Left lung (tissue), 14 donors: ENCODE data around the gene SNX21. TPM values are rescaled to one million over a fixed set of nuclear protein-coding genes. Genes with fewer than 3 reads are reported as not detected.

Experiments
- ATAC-seq: fragments of 200-7000 bp; cut with Tn5 transposase; one replicate; pipeline ENCODE4 v1.9.1; 2020; ENCODE audit warnings: moderate library complexity
- DNase-seq, 4 donors: peaks; one replicate each; pipeline ENCODE4 v3.0.0-alpha.2; 2013 to 2020
- H3K27ac ChIP-seq, 2 donors: fragments of 200-600 bp; sonication (generic) in 1 of 2; one replicate each; pipeline versions ENCODE4 v1.5.0 to v1.8.0; 2020 to 2021
- H3K27me3 ChIP-seq, 2 donors: fragments of 200-600 bp; sonication (generic) in 1 of 2; one replicate each; pipeline versions ENCODE4 v1.5.0 to v1.8.0; 2020 to 2021
- H3K36me3 ChIP-seq, 2 donors: fragments of 200-600 bp; sonication (generic) in 1 of 2; one replicate each; pipeline versions ENCODE4 v1.5.0 to v1.8.0; 2020 to 2021
- H3K4me1 ChIP-seq, 2 donors: fragments of 200-600 bp; one replicate each; pipeline ENCODE4 v1.8.0; 2021
- H3K4me3 ChIP-seq, 2 donors: fragments of 200-600 bp; sonication (generic) in 1 of 2; one replicate each; pipeline versions ENCODE4 v1.5.0 to v1.8.0; 2020 to 2021; ENCODE audit warnings: mild to moderate bottlenecking in 1 of 2
- H3K9me3 ChIP-seq, 2 donors: fragments of 200-600 bp; sonication (generic) in 1 of 2; one replicate each; pipeline versions ENCODE4 v1.5.0 to v1.8.0; 2020 to 2021
- intact Hi-C, 2 donors: fragments of 100-400 bp; cut with DNase I; formaldehyde crosslinking; loops; one replicate each; pipeline versions ENCODE4 v1.11.2 to v1.14.2; 2022
- long read RNA-seq, 12 donors: library from polyadenylated mRNA in 2 of 12; unstranded in 2 of 12; transcript quantifications; one replicate each; pipeline ENCODE4 v2.0.0 and lab custom pipeline, GENCODE V29; 2019 to 2026
- polyA plus RNA-seq, 6 donors: library from polyadenylated mRNA; unstranded; fragments of 120-200 nt; gene quantifications; one replicate each; pipeline ENCODE4 v1.2.1, GENCODE V29; 2013; ENCODE audit not compliant: insufficient read length in 6 of 6
- total RNA-seq, 2 donors: library from RNA; stranded (reverse); fragmentation: NEBNext Ultra II Directional; extraction: Animal tissue kit (Norgen Biotek cat#: 25700); gene quantifications; one replicate each; pipeline ENCODE4 v1.2.1, GENCODE V29; 2021
- TF ChIP-seq, protein P1 (sequence below), 2 donors: fragments of 200-600 bp; sonication (generic) in 1 of 2; IDR thresholded peaks; one replicate each; pipeline versions ENCODE4 v1.5.0 to v1.8.0; 2021; ENCODE audit warnings: antibody characterized with exemption in 2 of 2
- donor health status: DM: no; HTN: yes; CAD: no.
- donor health status: DM: no; HTN: no; CAD: no.

The SNX21 gene, protein sequence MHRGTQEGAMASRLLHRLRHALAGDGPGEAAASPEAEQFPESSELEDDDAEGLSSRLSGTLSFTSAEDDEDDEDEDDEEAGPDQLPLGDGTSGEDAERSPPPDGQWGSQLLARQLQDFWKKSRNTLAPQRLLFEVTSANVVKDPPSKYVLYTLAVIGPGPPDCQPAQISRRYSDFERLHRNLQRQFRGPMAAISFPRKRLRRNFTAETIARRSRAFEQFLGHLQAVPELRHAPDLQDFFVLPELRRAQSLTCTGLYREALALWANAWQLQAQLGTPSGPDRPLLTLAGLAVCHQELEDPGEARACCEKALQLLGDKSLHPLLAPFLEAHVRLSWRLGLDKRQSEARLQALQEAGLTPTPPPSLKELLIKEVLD
- total RNA-seq: 10 to 100 TPM; 23.9 to 26.3 TPM
- polyA plus RNA-seq: 10 to 100 TPM; 14.5 to 22.4 (median 17.8) TPM
- long read RNA-seq, donor 1, partial matches to known transcripts: 0 of 5 reads
- long read RNA-seq, donor 1, other reads (novel, unspliced or antisense): 0 of 5 reads
- long read RNA-seq, donor 2, partial matches to known transcripts: 5 of 13 reads
- long read RNA-seq, donor 2, other reads (novel, unspliced or antisense): 8 of 13 reads
- long read RNA-seq, donor 3, partial matches to known transcripts: 0 of 13 reads
- long read RNA-seq, donor 3, other reads (novel, unspliced or antisense): 9 of 13 reads
- long read RNA-seq, donor 4, partial matches to known transcripts: 0 of 12 reads
- long read RNA-seq, donor 4, other reads (novel, unspliced or antisense): 5 of 12 reads
- long read RNA-seq, donor 5, partial matches to known transcripts: 0 of 5 reads
- long read RNA-seq, donor 5, other reads (novel, unspliced or antisense): 0 of 5 reads
- long read RNA-seq, donor 6, partial matches to known transcripts: 0 of 3 reads
- long read RNA-seq, donor 6, other reads (novel, unspliced or antisense): 0 of 3 reads
- long read RNA-seq, donor 7, partial matches to known transcripts: 0 of 4 reads
- long read RNA-seq, donor 7, other reads (novel, unspliced or antisense): 0 of 4 reads
- long read RNA-seq, donor 8, partial matches to known transcripts: 0 of 5 reads
- long read RNA-seq, donor 8, other reads (novel, unspliced or antisense): 0 of 5 reads
- long read RNA-seq, donor 9: 0 reads
- long read RNA-seq, donor 10, transcript SNX21-212 (4 exons, 1,607 nt): major isoform, 9 of 36 reads
- long read RNA-seq, donor 10, transcript SNX21-204 (3 exons, 1,824 nt): major isoform, 9 of 36 reads
- long read RNA-seq, donor 10, partial matches to known transcripts: 3 of 36 reads
- long read RNA-seq, donor 10, other reads (novel, unspliced or antisense): 10 of 36 reads
- long read RNA-seq, donor 11, partial matches to known transcripts: 70 of 74 reads
- long read RNA-seq, donor 11, other reads (novel, unspliced or antisense): 0 of 74 reads
- long read RNA-seq, donor 12, partial matches to known transcripts: 0 of 3 reads
- long read RNA-seq, donor 12, other reads (novel, unspliced or antisense): 0 of 3 reads

DNA sequence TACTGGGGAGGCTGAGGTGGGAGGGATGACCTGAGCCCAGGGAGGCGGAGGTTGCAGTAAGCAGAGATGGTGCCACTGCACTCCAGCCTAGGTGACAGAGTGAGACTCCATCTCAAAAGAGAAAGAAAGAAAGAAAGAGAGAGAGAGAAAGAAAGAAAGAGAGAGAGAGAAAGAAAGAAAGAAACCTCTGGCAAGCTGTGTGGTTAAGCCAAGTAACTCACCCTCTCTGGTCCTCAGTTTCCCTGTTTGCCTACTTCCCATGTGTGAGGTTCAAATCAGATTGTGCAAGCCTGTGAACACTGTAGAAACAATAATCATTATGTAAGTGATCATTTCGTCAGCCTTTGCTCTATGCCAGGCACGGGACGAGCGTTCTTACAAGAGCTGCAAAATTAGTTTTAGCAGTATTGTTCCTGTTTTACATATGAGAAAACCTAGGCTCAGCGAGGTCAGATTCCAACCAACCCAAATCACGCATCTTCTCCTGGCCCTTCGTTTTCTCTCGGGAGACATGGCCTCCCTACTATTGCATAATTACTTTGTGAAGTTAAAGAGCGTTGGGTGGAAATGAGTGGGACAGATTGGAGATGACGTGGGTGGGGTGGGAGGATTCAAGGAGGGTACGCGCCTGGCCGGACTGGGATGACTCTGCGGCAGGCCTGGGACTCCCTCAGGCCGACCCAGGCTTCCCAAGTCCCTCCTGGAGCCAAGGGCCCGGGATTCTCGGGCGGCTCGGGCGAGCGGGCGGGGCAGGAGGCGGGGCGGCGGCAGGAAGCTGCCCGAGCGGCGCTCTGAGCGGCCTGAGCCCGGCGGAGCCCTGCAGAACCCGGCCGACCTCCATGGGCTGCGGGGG is at the start of gene SNX21:
Gene SNX21 (plus strand): TSS at position 770 of the 853 bp plus-strand sequence. CDS start 121 bp downstream, outside the sequence.
- Histone ChIP-seq H3K27me3 (no peaks in the 10 kb centered on the region), H3K36me3 (peaks cover 0 to 4% of the 10 kb centered on the region in 2 donors), H3K27ac (peak within 1 kb of the TSS; percentile 88 to 93), H3K4me3 (peak within 1 kb of the TSS; percentile 66 to 73), H3K4me1 (peaks cover 20 to 47% of the 10 kb centered on the region in 2 donors), H3K9me3 (no peaks in the 10 kb centered on the region)
- ATAC-seq (peak; percentile 91), DNase-seq (peak; percentile 85 to 94 (median 89))
- intact Hi-C loops: no loop called here
- TF ChIP-seq, protein P1, sequence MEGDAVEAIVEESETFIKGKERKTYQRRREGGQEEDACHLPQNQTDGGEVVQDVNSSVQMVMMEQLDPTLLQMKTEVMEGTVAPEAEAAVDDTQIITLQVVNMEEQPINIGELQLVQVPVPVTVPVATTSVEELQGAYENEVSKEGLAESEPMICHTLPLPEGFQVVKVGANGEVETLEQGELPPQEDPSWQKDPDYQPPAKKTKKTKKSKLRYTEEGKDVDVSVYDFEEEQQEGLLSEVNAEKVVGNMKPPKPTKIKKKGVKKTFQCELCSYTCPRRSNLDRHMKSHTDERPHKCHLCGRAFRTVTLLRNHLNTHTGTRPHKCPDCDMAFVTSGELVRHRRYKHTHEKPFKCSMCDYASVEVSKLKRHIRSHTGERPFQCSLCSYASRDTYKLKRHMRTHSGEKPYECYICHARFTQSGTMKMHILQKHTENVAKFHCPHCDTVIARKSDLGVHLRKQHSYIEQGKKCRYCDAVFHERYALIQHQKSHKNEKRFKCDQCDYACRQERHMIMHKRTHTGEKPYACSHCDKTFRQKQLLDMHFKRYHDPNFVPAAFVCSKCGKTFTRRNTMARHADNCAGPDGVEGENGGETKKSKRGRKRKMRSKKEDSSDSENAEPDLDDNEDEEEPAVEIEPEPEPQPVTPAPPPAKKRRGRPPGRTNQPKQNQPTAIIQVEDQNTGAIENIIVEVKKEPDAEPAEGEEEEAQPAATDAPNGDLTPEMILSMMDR (IDR thresholded peaks at IDR 0.05): no peak

DNA sequence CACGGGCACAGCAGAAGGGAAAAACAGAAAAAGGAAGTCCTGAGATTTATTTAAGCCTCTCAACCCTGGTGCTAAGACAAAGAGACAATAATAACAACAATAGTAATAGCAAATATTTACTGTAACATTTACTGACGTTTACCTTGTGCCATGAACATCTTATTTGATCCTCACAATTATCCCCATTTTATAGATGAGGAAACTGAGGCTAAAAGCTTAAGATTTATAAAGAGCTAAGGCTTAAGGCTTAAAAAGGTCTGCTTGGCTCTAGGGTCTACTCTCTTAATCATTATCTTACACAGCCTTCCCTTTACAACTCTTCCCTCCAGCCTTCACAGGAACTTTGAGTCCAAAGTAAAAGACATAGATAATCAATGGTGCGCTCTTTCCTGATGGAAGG is 45.2 kb upstream of the SNX21 start:
- DNase-seq (no peak), ATAC-seq (no peak)

DNA sequence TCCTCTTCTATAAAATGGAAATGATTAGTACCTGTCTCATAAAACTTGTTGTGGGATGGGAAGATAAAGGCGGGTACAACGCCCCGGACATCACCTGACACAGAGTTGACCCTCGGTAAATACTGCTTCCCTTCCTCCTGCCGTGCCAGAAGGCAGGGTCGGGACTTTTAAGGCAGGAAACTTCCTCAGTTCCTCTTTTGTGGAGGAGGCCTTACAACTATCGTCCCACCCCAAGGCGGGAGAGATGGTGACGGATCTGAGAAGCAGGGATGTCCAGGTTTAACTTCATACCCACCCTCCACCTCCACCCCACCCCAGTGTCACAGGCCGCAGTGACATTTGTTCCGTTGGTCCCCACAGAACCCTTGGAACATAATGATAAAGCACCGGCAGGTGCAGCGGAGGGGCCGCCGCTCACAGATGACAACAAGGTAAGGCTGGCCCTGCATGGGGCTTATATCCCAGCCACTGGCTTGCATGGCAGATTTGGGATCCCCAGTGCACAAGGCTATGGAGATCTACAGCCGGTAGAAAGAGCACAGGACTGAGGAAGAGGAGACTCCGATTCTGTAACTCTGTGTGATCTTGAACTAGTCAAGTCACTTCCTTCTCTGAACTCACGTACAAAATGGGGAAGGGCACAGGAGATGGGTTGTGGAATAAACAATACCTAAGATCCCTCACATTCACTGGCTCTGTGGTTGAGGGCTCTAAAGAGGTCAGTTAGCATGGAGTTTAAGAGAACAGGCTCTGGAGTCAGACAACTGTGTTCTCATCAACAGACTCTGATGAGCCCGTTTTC is 41.1 kb upstream of the SNX21 start:
- peak; percentile 38 for ATAC-seq

More for the DNA sequence above, 45.2 kb upstream of the SNX21 start:
- H3K36me3 ChIP-seq: no peaks in the 10 kb centered on the region
- TF ChIP-seq, protein P1 (IDR thresholded peaks at IDR 0.05): no peak
- no peaks in the 10 kb centered on the region for H3K27me3 ChIP-seq
- intact Hi-C loops: no loop called here
- peaks cover 14 to 30% of the 10 kb centered on the region in 2 donors for H3K4me1 ChIP-seq
- H3K9me3 ChIP-seq: no peaks in the 10 kb centered on the region
- no peak overlapping the region for H3K27ac ChIP-seq
- H3K4me3 ChIP-seq: no peak overlapping the region

More for the DNA sequence above, 41.1 kb upstream of the SNX21 start:
- H3K36me3 ChIP-seq: peaks cover 0 to 41% of the 10 kb centered on the region in 2 donors
- peaks cover 7 to 24% of the 10 kb centered on the region in 2 donors for H3K4me1 ChIP-seq
- intact Hi-C loops: no loop called here
- H3K27me3 ChIP-seq: no peaks in the 10 kb centered on the region
- no peaks in the 10 kb centered on the region for H3K9me3 ChIP-seq
- TF ChIP-seq, protein P1 (IDR thresholded peaks at IDR 0.05): no peak
- H3K4me3 ChIP-seq: peak overlapping the region; percentile 79 to 89
- peak overlapping the region; percentile 88 to 99 for H3K27ac ChIP-seq
- DNase-seq: peak in 1 of 4 donors; percentile 56
